Right hindlimb (tissue), 1 donor: Measurements from ENCODE around the gene RARRES2.
"Not testable (repeated sequence)": the region's sequence is repeated elsewhere in the genome, so short reads cannot be mapped to it uniquely, and the experiment has no call there.

ENCODE experiments used
- DNase-seq: peaks from one replicate; pipeline ENCODE4 v3.0.0-alpha.2; 2018

The RARRES2 gene

DNA sequence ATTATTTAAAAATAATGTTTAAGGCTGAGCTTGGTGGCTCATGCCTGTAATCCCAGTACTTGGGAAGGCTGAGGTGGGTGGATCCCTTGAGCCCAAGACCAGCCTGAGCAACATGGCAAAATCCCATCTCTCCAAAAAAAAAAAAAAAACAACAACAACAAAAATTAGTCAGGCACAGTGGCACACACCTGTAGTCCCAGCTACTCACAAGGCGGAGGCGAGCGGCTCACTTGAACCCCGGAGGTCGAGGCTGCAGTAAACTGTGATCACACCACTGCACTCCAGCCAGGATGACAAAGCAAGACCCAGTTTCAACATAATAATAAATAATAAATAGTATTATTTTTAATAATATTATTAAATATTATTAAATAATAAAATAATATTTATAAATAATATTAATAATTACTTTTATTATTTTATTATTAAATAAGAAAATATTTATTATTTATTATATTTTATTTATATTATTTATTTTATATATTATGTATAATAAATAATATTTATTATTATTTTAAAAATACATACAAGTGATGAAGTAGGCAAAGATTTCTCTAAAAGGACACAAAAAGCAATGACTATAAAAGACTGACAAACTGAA is 26.7 kb downstream of the RARRES2 start:
- DNase-seq = no peak

GRCh38 chr7:150313870-150314269 is 27.6 kb downstream of the RARRES2 start:
- no peak for DNase-seq

DNA sequence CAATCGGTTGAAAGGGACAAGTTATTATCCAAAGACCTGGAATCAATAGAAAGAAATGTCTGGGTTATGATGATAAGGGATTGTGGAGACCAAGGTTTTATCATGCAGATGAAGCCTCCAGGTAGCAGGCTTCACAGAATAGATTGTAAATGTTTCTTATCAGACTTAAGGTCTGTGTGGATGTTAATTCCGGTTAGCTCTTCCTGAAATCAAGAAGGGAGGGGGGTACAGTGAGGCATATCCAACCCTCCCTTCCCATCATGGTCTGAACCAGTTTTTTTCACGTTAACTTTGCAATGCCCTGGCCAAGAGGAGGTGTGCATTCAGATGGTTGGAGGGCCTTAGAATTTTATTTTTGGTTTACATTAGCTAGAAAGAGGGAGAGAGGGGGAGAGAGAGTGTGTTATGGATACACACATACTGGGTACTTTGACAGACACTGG is 28.0 kb downstream of the RARRES2 start:
- no peak for DNase-seq

- not testable (repeated sequence) for DNase-seq
Measured at GRCh38 chr7:150312649-150313366, 28.6 kb downstream of the RARRES2 start.

DNA sequence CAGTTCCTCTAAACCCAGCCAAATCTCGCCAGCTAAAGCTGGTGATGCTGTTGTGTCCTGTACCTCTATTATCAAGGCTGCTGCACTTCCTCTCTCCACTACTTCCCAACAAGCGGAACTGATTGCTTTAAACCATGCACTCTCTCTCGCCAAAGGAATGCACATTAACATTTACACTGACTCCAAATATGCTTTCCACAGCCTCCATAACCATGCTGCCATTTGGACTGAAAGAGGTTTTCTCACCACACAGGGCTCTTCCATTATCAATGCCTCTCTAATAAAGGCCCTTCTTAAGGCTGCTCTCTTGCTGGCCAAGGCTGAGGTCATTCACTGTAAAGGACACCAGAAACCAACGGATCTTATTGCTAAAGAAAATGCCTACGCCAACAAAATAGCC is 29.7 kb downstream of the RARRES2 start:
- no peak for DNase-seq

DNA sequence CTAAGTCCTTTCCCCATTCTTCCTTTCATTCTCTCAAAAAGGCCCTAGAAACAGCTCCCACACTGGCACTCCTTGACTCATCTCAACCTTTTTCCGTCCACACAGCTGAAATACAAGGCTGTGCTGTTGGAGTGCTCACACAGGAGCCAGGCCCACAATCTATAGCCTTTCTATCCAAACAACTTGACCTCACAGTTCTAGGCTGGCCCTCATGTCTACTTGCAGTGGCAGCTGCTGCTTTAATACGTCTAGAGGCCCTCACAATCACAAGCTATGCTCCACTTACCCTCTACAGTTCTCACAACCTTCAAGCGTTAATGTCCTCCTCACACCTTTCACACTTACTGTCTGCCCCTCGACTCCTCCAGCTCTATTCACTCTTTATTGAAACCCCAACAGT is 30.3 kb downstream of the RARRES2 start:
- DNase-seq = no peak

- DNase-seq = no peak
Measured at GRCh38 chr7:150308575-150308974, 32.9 kb downstream of the RARRES2 start.

DNA sequence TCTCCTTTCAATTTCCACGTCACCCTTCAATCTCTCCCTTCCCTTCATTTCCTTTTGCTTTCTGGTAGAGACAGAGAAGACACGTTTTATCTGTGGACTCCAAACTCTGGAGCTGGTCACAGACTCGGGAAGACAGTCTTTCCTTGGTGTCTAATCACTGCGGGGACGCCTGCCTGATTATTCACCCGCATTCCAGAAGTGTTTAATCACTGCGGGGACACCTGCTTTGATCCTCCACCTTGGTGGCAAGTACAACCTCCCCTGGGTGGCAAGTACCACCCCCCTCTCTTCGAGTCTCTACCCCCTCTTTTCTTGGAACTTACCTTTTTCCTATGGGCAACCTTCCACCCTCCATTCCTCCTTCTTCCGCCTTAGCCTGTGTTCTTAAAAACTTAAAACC is 33.5 kb downstream of the RARRES2 start:
- DNase-seq = no peak

DNA sequence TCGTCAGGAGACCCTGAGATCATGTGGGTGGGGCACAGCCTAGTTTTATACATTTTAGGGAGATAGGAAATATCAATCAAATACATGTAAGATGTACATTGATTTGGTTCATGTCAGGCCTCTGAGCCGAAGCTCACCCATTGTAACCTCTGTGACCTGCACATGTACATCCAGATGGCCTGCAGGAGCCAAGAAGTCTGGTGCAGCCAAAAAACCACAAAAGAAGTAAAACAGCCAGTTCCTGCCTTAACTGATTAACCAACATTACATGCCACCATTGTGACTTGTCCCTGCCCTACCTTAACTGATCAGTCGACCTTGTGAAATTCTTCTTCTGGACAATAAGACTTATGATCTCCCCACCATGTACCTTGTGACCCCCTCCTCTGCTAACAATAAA is 34.3 kb downstream of the RARRES2 start:
- no peak for DNase-seq

GRCh38 chr7:150306377-150306776 is 35.1 kb downstream of the RARRES2 start:
- not testable (repeated sequence) for DNase-seq

GRCh38 chr7:150305903-150306284 is 35.5 kb downstream of the RARRES2 start:
- DNase-seq = not testable (repeated sequence)

DNA sequence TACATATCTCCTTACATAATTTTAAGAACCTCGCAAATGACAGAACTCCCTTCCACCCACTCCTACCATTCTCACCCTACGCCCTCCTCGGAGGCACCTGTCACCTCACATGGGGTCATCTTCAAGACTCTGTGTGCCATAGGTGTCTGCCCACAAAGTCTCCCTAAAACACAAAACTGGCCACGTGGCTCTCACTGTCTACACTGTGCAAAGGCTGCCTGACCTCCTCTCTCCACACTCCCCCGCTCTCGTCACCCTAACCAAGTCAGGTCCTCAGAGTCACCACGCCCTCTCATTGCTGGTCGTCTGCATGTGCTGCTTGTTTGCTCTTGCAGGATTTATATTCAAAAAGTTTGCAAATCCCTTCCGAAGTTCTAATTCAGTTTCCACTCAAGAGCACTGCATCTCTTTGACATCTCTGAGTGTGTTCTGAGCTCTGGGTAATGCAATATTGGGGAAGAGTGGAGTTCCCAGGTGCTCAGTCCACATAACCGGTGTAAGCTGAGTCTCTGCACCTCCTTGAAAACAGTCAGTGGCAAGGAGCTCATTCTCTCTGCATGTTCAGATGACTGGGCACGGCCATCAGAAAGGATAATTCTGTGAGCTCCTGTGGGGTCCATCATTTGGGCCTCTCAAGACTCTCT is 36.0 kb downstream of the RARRES2 start:
- not testable (repeated sequence) for DNase-seq

DNA sequence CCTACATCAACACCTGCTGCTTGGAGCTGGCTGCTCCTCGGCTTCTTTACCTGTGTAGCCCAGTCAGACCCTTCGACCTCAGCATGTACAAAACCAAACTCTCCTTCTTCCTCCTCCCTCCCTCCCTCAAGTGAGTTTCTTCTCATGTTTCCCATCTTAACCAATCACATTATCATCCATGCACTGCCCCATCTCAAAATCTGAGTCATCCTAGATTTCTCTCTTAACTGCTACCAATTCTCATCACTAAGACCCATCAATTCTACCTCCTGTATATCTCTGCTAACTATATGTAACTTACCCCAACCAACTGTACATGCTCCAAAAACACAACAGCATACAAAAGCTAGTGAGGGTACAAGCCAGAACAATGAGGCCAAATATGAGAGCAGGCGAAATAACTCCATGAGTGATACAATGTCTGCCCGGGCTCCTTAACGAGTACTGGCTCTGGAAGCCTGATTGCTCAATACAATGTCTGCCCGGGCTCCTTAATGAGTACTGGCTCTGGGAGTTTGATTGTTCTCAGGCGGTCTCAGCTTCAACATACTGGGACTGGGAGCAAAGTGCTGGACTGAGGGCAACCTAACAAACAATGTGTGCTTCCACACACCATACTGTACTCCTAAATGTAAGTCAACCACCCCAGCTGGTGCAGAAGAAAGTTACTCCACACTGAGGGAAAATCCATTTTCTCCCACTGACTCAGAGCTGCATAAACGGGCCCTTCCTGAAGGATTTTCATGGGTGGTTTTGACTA is 36.8 kb downstream of the RARRES2 start:
- DNase-seq = not testable (repeated sequence)

DNA sequence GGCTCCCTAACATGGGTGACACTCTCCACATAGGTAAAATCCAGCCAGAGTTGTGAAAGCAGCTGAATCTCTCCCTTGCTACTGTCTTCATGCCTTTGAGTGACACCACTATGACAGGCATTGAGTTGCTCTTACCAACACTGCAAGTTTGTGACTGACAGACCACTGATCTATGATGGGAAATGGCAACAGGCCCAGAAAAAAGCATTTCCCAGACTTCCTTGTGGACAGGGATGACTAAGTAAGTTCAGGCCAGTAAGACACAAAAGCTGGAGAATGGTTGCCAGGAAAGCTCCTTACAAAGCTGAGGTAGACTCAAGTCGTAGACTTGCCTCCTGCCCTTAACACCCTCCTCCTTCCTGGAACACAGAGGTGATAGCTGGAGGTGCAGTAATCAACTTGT is 38.5 kb downstream of the RARRES2 start:
- not testable (repeated sequence) for DNase-seq

DNA sequence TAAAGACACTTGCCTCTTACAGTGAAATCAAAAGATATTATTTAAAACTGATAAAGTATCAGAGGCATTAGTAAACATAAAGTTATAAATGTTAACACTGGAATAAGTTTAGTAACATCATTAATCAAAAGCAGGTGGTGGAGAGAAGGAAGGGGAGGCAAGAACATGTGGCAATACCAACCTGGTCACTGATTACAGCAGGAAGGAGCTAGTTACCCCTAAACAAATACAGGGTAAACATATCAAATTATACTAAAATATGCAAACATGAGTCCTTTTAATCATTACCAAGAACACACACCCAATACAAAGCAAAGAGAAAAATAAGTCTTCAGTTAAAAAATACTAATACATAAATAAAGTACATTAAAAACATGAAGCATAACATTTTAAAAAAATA is 43.5 kb downstream of the RARRES2 start:
- DNase-seq = not testable (repeated sequence)

DNA sequence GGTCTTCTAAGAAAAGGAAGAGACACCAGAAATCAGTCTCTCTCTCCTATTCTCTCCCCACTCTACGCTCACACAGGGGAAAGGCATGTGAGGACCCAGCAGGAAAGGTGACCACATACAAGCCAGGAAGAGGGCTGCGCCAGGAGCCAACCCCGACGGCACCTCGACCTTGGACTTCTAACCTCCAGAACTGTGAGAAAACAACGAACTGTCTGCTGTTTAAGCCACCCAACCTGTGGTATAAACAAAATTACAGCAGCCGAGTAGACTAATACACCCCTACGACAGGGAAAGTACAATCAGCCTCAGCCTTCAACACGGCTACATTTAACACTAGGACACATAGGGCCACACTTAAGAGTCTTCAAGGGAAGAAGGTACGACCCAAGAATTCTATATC is 44.6 kb downstream of the RARRES2 start:
- not testable (repeated sequence) for DNase-seq

DNA sequence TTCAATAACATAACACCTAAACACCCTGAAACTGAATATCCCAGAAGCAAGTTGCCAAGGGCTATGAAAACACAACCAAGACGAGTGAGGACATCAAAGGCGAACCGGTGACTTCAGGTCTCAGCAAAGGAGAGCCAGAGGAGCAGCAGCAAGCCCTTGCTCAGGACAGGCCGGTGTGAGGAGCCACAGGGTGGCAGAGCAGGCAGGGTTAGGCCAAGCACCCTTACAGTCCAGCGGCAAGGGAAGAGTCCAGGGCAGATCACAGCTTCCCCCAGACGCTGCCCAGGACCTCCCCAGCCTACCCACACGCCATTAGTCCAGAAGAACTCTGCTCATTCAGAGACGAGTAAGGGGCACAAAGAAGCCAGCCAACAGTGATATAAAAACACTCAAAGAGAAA is 45.8 kb downstream of the RARRES2 start:
- DNase-seq = not testable (repeated sequence)

- not testable (repeated sequence) for DNase-seq
Measured at GRCh38 chr7:150295027-150295426, 46.4 kb downstream of the RARRES2 start.

- DNase-seq = not testable (repeated sequence)
Measured at GRCh38 chr7:150290317-150290716, 51.1 kb downstream of the RARRES2 start.

GRCh38 chr7:150288816-150289215 is 52.6 kb downstream of the RARRES2 start:
- not testable (repeated sequence) for DNase-seq
